Memory B cell (primary cell): Measurements from ENCODE around the gene VPS9D1.
A peak's percentile ranks its signal among the peaks of the same experiment; 100 is the strongest.

Experiments
- ATAC-seq: fragments of 150-1000 bp; cut with Tn5 transposase; 2 replicates; pipeline ENCODE4 v1.10.0; 2021; ENCODE audit warnings: low read depth, mild to moderate bottlenecking, moderate library complexity
- DNase-seq, 2 donors: peaks; one replicate each; pipeline ENCODE4 v3.0.0; 2022; ENCODE audit warnings: low spot score in 2 of 2
- H3K27ac Mint-ChIP-seq: one replicate; pipeline ENCODE4 v1.8.0; 2022; ENCODE audit warnings: mild to moderate bottlenecking, moderate library complexity, mixed read lengths
- H3K27me3 Mint-ChIP-seq: one replicate; pipeline ENCODE4 v1.8.0; 2022; ENCODE audit warnings: mixed read lengths
- H3K36me3 Mint-ChIP-seq: one replicate; pipeline ENCODE4 v1.8.0; 2022; ENCODE audit warnings: mild to moderate bottlenecking, mixed read lengths
- H3K4me1 Mint-ChIP-seq: one replicate; pipeline ENCODE4 v1.8.0; 2022; ENCODE audit warnings: mixed read lengths
- H3K4me3 Mint-ChIP-seq: one replicate; pipeline ENCODE4 v1.8.0; 2022; ENCODE audit warnings: mild to moderate bottlenecking, moderate library complexity, mixed read lengths
- H3K9me3 Mint-ChIP-seq: one replicate; pipeline ENCODE4 v1.8.0; 2022; ENCODE audit warnings: mixed read lengths

Gene VPS9D1

GRCh38 chr16:89660146-89660545 lies 60.6 kb downstream of the VPS9D1 start:
- no peak for ATAC-seq

GRCh38 chr16:89658221-89658879 lies 62.3 kb downstream of the VPS9D1 start:
- H3K9me3 Mint-ChIP-seq, result no peaks in the 10 kb centered on the region
- DNase-seq (no peak), ATAC-seq (no peak)
- H3K27ac Mint-ChIP-seq, result peak overlapping the region; percentile 90
- peak overlapping the region; percentile 87 for H3K4me3 Mint-ChIP-seq
- H3K36me3 Mint-ChIP-seq, result peaks cover 3% of the 10 kb centered on the region
- no peaks in the 10 kb centered on the region for H3K27me3 Mint-ChIP-seq
- peaks cover 17% of the 10 kb centered on the region for H3K4me1 Mint-ChIP-seq

More at GRCh38 chr16:89660146-89660545, 60.6 kb downstream of the VPS9D1 start:
- Mint-ChIP-seq H3K4me1 (peaks cover 13% of the 10 kb centered on the region), H3K27me3 (no peaks in the 10 kb centered on the region), H3K4me3 (no peak overlapping the region), H3K27ac (no peak overlapping the region), H3K9me3 (no peaks in the 10 kb centered on the region), H3K36me3 (peaks cover 6% of the 10 kb centered on the region)
- no peak for DNase-seq

GRCh38 chr16:89657442-89658220 lies 63.1 kb downstream of the VPS9D1 start, which contains the start of the genes CHMP1A and SPATA33:
TSS of gene CHMP1A (minus strand) at chr16:89657708. CDS start at chr16:89657588, 120 bp downstream.
TSS of gene SPATA33 (plus strand) at chr16:89657836. CDS start at chr16:89657912, 76 bp downstream.
- H3K9me3 Mint-ChIP-seq, result no peaks in the 10 kb centered on the region
- H3K27ac Mint-ChIP-seq, result peak within 1 kb of the TSS; percentile 90
- peak within 1 kb of the TSS; percentile 87 for H3K4me3 Mint-ChIP-seq
- H3K27me3 Mint-ChIP-seq, result no peaks in the 10 kb centered on the region
- DNase-seq, result peak; percentile 94 to 97
- peaks cover 17% of the 10 kb centered on the region for H3K4me1 Mint-ChIP-seq
- peaks cover 2% of the 10 kb centered on the region for H3K36me3 Mint-ChIP-seq
- peak; percentile 94 for ATAC-seq
